Stimulated activated CD8-positive, alpha-beta memory T cell treated with anti-CD3 and anti-CD28 coated beads, Interleukin-4, amount 100 ng/mL, for 4 hours (primary cell): ENCODE data around the gene MAPK12.

Source experiments
- DNase-seq, 2 donors: peaks; one replicate each; pipeline ENCODE4 v3.0.0-alpha.2; 2020; ENCODE audit warnings: low read depth in 2 of 2, low spot score in 1 of 2

Gene MAPK12

GRCh38 chr22:50299785-50300619 lies 38.5 kb upstream of the MAPK12 start:
- DNase-seq: no peak

GRCh38 chr22:50298937-50299784 lies 37.7 kb upstream of the MAPK12 start:
- DNase-seq: no peak

DNA sequence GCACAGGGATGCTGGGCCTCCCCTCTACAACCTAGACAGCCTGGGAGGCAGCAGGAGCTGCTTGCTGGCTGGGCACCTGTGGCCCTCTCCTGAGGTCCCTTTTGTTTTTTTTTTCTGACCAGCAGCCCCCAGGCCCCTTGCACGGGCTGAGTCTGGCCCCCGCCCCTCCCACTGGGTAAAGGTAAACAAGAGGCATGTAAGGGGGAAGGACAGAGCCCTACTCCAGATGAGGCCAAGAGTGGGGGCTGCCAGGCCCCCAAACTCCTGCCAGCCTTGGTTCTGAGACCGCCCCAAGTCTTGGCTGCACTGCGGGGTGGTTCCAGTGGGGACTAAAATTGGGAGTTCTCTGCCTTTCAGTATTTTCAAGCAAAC lies 36.8 kb upstream of the MAPK12 start:
- DNase-seq: no peak

DNA sequence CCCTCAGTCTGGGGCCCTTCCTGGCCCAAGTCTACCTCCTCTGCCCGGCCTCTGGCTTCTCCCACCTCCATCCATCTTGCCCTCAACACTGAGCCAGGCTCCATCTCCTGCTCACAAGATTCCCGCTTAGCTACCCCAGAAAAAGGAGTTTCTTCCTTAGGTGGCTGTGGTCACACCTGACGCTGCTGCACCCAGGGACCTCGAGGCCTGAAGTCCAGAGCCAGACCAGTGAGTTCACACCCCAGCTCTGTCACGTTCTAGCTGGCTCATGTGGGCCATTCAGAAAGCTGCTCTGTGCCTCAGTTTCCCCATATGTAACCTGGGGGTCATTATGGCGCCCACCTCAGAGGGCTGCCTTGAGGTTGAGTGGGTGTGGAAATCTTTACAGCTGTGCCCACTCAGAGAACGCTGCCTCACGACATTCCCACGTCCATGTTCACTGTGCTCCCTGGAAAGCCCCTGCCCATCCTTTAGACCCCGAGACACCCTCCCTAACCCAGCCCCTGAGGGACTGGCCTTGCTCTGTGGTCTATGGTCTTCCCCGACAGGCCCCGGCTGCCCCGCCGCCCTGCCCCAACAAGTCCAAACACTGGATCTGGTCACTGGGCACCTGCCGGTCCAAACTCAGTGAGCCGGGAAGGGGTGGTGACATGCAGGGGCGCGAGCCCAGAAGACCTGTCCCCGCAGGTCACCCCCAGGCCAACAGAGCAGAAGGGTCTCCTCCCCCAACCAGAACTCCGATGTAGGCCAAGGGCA lies 36.2 kb upstream of the MAPK12 start:
- DNase-seq: no peak

DNA sequence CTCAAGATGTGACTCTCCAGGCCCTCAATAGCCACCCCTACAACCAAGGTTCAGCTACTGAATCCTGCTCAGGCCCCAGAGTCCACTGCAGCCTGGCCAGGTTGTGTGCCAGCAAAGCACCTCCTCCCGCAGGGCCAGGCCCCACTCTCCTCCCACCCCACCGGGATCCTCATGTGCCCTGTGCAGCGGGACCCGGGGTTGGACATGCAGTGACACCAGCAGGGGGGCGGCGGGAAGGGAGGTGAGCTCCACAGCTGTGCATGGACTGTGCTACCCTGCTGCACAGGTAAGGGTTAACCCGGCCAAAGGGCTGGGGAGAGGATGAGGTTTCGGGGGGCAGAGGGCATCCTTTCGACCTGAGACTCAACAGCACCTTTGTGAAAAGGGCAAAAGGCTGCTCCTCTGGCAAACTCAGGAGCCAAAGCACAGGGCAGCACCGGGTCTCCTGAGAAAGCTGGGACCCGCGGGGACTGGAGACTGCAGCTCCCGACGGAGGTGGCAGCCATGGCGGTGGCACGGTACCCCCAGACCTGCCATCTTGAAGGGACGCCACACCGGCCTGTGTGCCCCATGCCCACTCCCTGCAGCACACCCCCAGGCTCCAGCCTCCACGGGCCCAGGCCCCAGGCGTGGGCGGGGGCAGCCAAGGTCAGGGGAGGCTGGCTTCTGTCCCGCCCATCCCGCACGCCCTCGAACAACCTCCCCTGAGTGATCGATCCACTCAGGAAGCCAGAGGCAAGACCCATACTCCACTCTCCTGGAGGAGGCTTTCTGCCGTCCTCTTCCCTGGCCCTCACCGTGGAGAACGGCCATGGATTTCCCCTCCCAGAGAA lies 35.4 kb upstream of the MAPK12 start:
- no peak for DNase-seq

- DNase-seq: no peak
These were observed 32.8 kb upstream of the MAPK12 start for GRCh38 chr22:50294319-50294656.

- no peak for DNase-seq
These were observed 32.2 kb upstream of the MAPK12 start for GRCh38 chr22:50293441-50294318.

GRCh38 chr22:50292643-50293440 lies 31.4 kb upstream of the MAPK12 start:
- no peak for DNase-seq

GRCh38 chr22:50289942-50290630 lies 28.6 kb upstream of the MAPK12 start:
- no peak for DNase-seq

DNA sequence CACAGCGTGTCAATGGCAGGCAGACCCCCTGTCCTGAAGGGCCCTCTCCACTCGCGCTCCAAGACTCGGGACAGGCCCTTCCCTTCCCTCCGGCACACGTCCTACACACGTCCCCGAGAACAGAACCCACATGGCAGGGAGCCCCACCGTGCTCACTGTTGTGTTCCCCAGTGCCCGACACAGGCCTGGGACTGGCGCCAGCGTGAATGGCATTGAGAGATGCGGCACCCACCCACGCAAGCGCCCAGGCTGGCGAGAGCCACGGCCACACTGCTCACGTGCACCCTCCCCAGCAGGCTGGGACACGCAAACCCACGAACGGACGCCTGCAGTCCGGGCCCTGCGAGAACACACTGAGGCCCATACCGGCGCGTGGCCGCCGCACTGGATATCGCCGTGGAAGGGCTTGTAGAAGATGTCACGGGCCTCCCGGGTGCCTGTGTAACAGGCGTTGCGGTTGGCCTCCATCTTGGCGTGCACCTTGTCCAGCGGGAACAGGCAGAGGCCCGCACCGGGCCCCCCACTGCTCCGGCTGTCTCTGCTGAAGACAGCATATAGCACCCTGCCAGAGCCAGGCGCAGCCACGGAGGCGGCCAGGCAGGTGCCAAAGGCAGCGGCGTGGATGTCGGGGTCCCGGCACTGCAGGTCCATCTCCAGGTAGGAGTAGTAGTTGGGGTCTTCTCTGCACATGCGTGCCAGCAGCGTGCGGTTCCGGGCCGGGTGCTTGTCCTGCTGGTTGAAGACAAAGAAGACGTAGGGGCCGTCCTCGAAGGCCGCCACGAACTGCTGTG lies 27.9 kb upstream of the MAPK12 start:
- no peak for DNase-seq

DNA sequence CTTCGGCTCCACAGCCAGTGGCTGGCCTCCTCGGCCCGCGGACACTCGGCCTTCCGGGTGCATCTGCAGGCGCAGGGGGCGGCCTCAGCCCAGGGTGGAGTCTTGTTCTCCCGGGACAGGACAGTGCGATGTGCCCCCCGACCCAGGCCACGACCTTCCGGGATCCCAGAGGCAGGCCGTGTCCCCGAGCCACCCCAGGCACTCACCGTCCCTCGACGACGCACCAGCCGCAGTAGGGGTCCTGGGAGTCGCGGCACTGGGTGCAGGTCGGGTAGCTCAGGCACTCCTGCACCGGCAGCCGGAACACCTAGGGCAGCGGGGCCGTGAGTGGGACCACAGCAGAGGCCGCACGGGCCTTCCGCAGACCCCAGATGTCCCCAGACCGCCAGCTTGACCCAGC lies 26.2 kb upstream of the MAPK12 start:
- DNase-seq: no peak

DNA sequence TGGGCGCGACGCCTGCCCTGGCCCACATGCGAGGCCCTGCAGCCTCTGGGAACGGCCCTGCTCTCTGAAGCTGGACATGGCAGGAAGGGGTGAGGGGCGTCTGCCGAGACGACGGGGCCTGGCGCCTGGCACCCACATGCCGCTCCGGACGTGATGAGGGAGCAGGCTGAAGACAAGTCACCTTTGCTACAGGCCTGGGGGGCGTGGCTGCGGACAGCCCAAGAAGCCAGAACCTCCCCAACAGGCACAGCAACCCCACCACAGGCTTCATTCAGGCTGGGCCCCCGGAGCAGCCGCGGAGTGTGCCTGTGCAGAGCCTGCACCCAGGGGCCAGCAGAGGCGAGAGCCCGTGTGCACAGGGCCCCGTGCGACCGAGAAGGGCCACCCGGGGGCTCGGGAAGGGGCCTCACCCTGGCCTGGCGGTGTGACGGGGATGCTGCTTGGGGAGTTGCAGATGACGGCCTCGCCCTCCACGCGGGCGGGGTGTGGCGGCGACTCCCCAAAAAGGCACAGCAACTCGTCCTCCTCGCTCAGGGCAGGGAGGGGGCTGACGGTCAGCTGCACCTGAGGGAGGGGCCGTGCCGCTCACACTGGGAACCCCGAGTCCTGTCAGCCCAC lies 25.3 kb upstream of the MAPK12 start:
- no peak for DNase-seq

GRCh38 chr22:50286275-50286674 lies 24.8 kb upstream of the MAPK12 start:
- no peak for DNase-seq

- no peak for DNase-seq
These were observed 24.2 kb upstream of the MAPK12 start for GRCh38 chr22:50285568-50286229.

DNA sequence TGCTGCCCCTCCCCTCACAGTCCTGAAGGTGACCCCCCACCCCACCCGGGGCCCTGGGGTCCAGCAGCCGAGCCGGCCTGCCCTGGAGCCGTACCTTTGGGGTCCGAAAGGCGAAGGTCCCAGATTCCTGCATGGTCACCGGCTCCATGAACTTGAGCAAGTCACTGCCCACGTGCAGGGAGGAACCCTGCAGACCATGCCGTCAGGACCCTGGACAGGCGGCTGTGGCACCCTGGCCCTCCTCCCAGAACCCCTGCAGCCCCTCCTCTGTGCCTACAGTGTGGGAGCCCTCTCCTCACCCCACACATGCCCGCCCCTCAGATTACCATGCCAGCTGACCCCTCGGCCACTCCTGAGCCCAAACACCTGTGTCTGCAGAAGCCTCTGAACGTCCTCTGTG lies 23.0 kb upstream of the MAPK12 start:
- no peak for DNase-seq

DNA sequence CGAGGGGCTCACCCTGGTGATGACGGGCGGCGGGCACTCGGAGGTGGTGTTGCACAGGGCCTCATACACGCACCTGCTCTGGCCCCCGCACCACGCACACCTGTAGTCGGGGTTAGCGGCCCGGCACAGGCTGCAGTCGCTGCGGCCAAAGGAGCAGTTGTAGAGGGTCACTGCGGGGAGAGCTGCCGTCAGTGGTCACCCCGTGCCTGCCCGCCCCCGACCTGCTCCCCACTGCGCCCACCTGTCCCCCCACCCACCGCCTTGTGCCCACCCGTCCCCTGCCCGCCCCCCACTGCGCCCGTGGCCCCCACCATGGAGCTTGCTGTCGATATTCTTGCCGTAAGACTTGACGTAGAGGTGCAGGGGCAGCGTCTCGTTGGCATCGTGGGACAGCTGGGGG lies 22.3 kb upstream of the MAPK12 start:
- no peak for DNase-seq
